HEK293 (cell line): Measurements from ENCODE around the gene RD3L.

Experiments
- GLIS1 ChIP-seq: fragments of 450-650 bp; formaldehyde crosslinking; IDR thresholded peaks from 2 replicates; pipeline ENCODE4 v1.5.1; 2016; ENCODE audit warnings: missing biosample characterization, missing genetic modification characterization
- GLIS2 ChIP-seq: fragments of 450-650 bp; formaldehyde crosslinking; IDR thresholded peaks from 2 replicates; pipeline ENCODE4 v1.5.1; 2016; ENCODE audit warnings: missing biosample characterization, missing genetic modification characterization
- HOXC10 ChIP-seq: sonication (generic); formaldehyde crosslinking; IDR thresholded peaks from 2 replicates; pipeline ENCODE4 v1.8.1; 2023; ENCODE audit warnings: mild to moderate bottlenecking, missing genetic modification reagents
- KLF1 ChIP-seq: fragments of 450-650 bp; formaldehyde crosslinking; IDR thresholded peaks from 2 replicates; pipeline ENCODE4 v1.5.1; 2016; ENCODE audit warnings: missing biosample characterization, missing genetic modification characterization
- KLF10 ChIP-seq: fragments of 450-650 bp; IDR thresholded peaks from 2 replicates; pipeline ENCODE4 v1.5.1; 2018; ENCODE audit warnings: missing biosample characterization, mild to moderate bottlenecking, missing genetic modification characterization
- KLF17 ChIP-seq: fragments of 450-650 bp; formaldehyde crosslinking; IDR thresholded peaks from 2 replicates; pipeline ENCODE4 v1.5.1; 2016; ENCODE audit warnings: missing biosample characterization, missing genetic modification characterization
- YY2 ChIP-seq: fragments of 450-650 bp; formaldehyde crosslinking; IDR thresholded peaks from 2 replicates; pipeline ENCODE4 v1.5.1; 2016; ENCODE audit warnings: missing biosample characterization, missing genetic modification characterization
- ZBTB1 ChIP-seq: fragments of 450-650 bp; formaldehyde crosslinking; IDR thresholded peaks from 2 replicates; pipeline ENCODE4 v1.5.1; 2016; ENCODE audit warnings: missing biosample characterization, missing genetic modification characterization
- ZBTB26 ChIP-seq: fragments of 450-650 bp; formaldehyde crosslinking; optimal IDR thresholded peaks from 2 replicates; pipeline ENCODE3; 2016; ENCODE audit warnings: missing biosample characterization, mild to moderate bottlenecking, missing genetic modification characterization
- ZBTB49 ChIP-seq: fragments of 450-650 bp; formaldehyde crosslinking; IDR thresholded peaks from 2 replicates; pipeline ENCODE4 v1.5.1; 2016; ENCODE audit warnings: missing biosample characterization, missing genetic modification characterization, low read depth
- ZBTB7A ChIP-seq: fragments of 450-650 bp; formaldehyde crosslinking; IDR thresholded peaks from 2 replicates; pipeline ENCODE4 v1.5.1; 2016; ENCODE audit warnings: low read depth, missing biosample characterization, missing genetic modification characterization
- ZNF10 ChIP-seq: fragments of 450-650 bp; formaldehyde crosslinking; IDR thresholded peaks from 2 replicates; pipeline ENCODE4 v1.5.1; 2017; ENCODE audit warnings: missing biosample characterization, missing genetic modification characterization
- ZNF16 ChIP-seq: fragments of 450-650 bp; formaldehyde crosslinking; IDR thresholded peaks from 2 replicates; pipeline ENCODE4 v1.5.1; 2016; ENCODE audit warnings: low read depth, missing biosample characterization, missing genetic modification characterization
- ZNF175 ChIP-seq: fragments of 450-650 bp; formaldehyde crosslinking; IDR thresholded peaks from 2 replicates; pipeline ENCODE4 v1.5.1; 2016; ENCODE audit warnings: missing biosample characterization, missing genetic modification characterization
- ZNF18 ChIP-seq: fragments of 450-650 bp; formaldehyde crosslinking; IDR thresholded peaks from 2 replicates; pipeline ENCODE4 v1.5.1; 2016; ENCODE audit warnings: missing biosample characterization, missing genetic modification characterization
- ZNF221 ChIP-seq: fragments of 450-650 bp; formaldehyde crosslinking; IDR thresholded peaks from 2 replicates; pipeline ENCODE4 v1.5.1; 2017; ENCODE audit warnings: missing biosample characterization, missing genetic modification characterization, borderline replicate concordance
- ZNF248 ChIP-seq: fragments of 450-650 bp; formaldehyde crosslinking; IDR thresholded peaks from 2 replicates; pipeline ENCODE4 v1.5.1; 2017; ENCODE audit warnings: missing biosample characterization, missing genetic modification characterization
- ZNF274 ChIP-seq, 2 experiments: fragments of 200-500 bp in 1 of 2; fragments of 450-650 bp in 1 of 2; sonication (Bioruptor generic) in 1 of 2; formaldehyde crosslinking in 1 of 2; IDR thresholded peaks; 2 replicates each; pipeline versions ENCODE4 v1.5.1 to v1.6.1; 2014 to 2016; ENCODE audit warnings: borderline replicate concordance in 1 of 2, inconsistent platforms in 1 of 2, low read length in 1 of 2, missing biosample characterization in 1 of 2, missing genetic modification characterization in 1 of 2
- ZNF366 ChIP-seq: fragments of 450-650 bp; formaldehyde crosslinking; conservative IDR thresholded peaks from 2 replicates; pipeline ENCODE4 v1.5.1; 2016; ENCODE audit warnings: missing biosample characterization, missing genetic modification characterization
- ZNF433 ChIP-seq: fragments of 450-650 bp; formaldehyde crosslinking; IDR thresholded peaks from 2 replicates; pipeline ENCODE4 v1.5.1; 2016; ENCODE audit warnings: missing biosample characterization, missing genetic modification characterization, low read depth
- ZNF514 ChIP-seq: fragments of 450-650 bp; formaldehyde crosslinking; IDR thresholded peaks from 2 replicates; pipeline ENCODE4 v1.5.1; 2016; ENCODE audit warnings: missing biosample characterization, missing genetic modification characterization
- ZNF530 ChIP-seq: fragments of 450-650 bp; formaldehyde crosslinking; IDR thresholded peaks from 2 replicates; pipeline ENCODE4 v1.5.1; 2016; ENCODE audit warnings: low read depth, missing biosample characterization, missing genetic modification characterization
- ZNF561 ChIP-seq: fragments of 450-650 bp; IDR thresholded peaks from 2 replicates; pipeline ENCODE4 v1.5.1; 2018; ENCODE audit warnings: missing biosample characterization, missing genetic modification characterization, borderline replicate concordance
- ZNF623 ChIP-seq: fragments of 450-650 bp; formaldehyde crosslinking; IDR thresholded peaks from 2 replicates; pipeline ENCODE4 v1.5.1; 2016; ENCODE audit warnings: missing biosample characterization, missing genetic modification characterization
- ZNF701 ChIP-seq: fragments of 450-650 bp; formaldehyde crosslinking; IDR thresholded peaks from 2 replicates; pipeline ENCODE4 v1.5.1; 2016; ENCODE audit warnings: missing biosample characterization, missing genetic modification characterization
- ZNF707 ChIP-seq: fragments of 450-650 bp; formaldehyde crosslinking; IDR thresholded peaks from 2 replicates; pipeline ENCODE4 v1.5.1; 2016; ENCODE audit warnings: missing biosample characterization, missing genetic modification characterization
- ZNF768 ChIP-seq: fragments of 450-650 bp; formaldehyde crosslinking; IDR thresholded peaks from 2 replicates; pipeline ENCODE4 v1.5.1; 2018; ENCODE audit warnings: missing biosample characterization, mild to moderate bottlenecking, missing genetic modification characterization
- ZNF785 ChIP-seq: fragments of 450-650 bp; formaldehyde crosslinking; IDR thresholded peaks from 2 replicates; pipeline ENCODE4 v1.5.1; 2016; ENCODE audit warnings: missing biosample characterization, missing genetic modification characterization
- ZNF837 ChIP-seq: fragments of 450-650 bp; formaldehyde crosslinking; IDR thresholded peaks from 2 replicates; pipeline ENCODE4 v1.5.1; 2016; ENCODE audit warnings: missing biosample characterization, missing genetic modification characterization
- ZXDB ChIP-seq: fragments of 450-650 bp; formaldehyde crosslinking; IDR thresholded peaks from 2 replicates; pipeline ENCODE4 v1.5.1; 2016; ENCODE audit warnings: missing biosample characterization, missing genetic modification characterization
- TF ChIP-seq, protein P1 (sequence below): fragments of 450-650 bp; formaldehyde crosslinking; IDR thresholded peaks from 2 replicates; pipeline ENCODE4 v1.5.1; 2017; ENCODE audit warnings: missing biosample characterization, missing genetic modification characterization
- TF ChIP-seq, protein P2 (sequence below): IDR thresholded peaks from 2 replicates; pipeline ENCODE4 v1.6.1; 2011; ENCODE audit warnings: mild to moderate bottlenecking, low read depth, low read length, borderline replicate concordance

Gene RD3L

GRCh38 chr14:103920981-103921854 lies 21.1 kb downstream of the RD3L start (continued):
- TF ChIP-seq KLF17 (tag by site-specific recombination) (peak; percentile 73; the same call in 1 of the 2 replicates), ZBTB49 (tag by site-specific recombination) (no peak), ZNF768 (tag by site-specific recombination) (no peak), ZNF16 (no peak), ZNF366 (tag by site-specific recombination) (no peak), ZNF18 (tag by site-specific recombination) (0 out of 2 replicates have a peak, but pooled peaks have one; percentile 10), ZNF248 (tag by site-specific recombination) (no peak), ZNF623 (tag by site-specific recombination) (no peak), GLIS2 (tag by site-specific recombination) (peak; percentile 74; the same call in 1 of the 2 replicates), GLIS1 (tag by site-specific recombination) (peak; percentile 62), ZNF707 (no peak), ZBTB26 (tag by site-specific recombination) (peak; percentile 56), ZNF433 (tag by site-specific recombination) (no peak), ZNF530 (tag by site-specific recombination) (no peak), ZNF561 (peak; percentile 78; the same call in 1 of the 2 replicates), ZNF274 (IDR thresholded peaks at IDR 0.05; ENCODE audit: low read length) (no peak), ZNF274 (tag by site-specific recombination; IDR thresholded peaks at IDR 0.05; ENCODE audit: borderline replicate concordance) (no peak), KLF1 (tag by site-specific recombination) (peak; percentile 84), HOXC10 (no peak), ZNF837 (tag by site-specific recombination) (no peak), ZNF701 (tag by site-specific recombination) (no peak), ZNF10 (no peak; the same call in 1 of the 2 replicates), ZBTB1 (tag by site-specific recombination) (no peak), YY2 (tag by site-specific recombination) (no peak), ZXDB (tag by site-specific recombination) (peak; percentile 80), KLF10 (tag by site-specific recombination) (peak; percentile 100), ZNF175 (no peak), ZNF785 (tag by site-specific recombination) (no peak), ZBTB7A (no peak), ZNF221 (tag by site-specific recombination) (no peak), ZNF514 (tag by site-specific recombination) (no peak)
- TF ChIP-seq, protein P1, sequence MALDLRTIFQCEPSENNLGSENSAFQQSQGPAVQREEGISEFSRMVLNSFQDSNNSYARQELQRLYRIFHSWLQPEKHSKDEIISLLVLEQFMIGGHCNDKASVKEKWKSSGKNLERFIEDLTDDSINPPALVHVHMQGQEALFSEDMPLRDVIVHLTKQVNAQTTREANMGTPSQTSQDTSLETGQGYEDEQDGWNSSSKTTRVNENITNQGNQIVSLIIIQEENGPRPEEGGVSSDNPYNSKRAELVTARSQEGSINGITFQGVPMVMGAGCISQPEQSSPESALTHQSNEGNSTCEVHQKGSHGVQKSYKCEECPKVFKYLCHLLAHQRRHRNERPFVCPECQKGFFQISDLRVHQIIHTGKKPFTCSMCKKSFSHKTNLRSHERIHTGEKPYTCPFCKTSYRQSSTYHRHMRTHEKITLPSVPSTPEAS (tag by site-specific recombination), result no peak; the same call in 1 of the 2 replicates
- TF ChIP-seq, protein P2, sequence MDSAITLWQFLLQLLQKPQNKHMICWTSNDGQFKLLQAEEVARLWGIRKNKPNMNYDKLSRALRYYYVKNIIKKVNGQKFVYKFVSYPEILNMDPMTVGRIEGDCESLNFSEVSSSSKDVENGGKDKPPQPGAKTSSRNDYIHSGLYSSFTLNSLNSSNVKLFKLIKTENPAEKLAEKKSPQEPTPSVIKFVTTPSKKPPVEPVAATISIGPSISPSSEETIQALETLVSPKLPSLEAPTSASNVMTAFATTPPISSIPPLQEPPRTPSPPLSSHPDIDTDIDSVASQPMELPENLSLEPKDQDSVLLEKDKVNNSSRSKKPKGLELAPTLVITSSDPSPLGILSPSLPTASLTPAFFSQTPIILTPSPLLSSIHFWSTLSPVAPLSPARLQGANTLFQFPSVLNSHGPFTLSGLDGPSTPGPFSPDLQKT, result 0 out of 2 replicates have a peak, but pooled peaks have one; percentile 36
